Kidney tubule cell (primary cell): Measurements from ENCODE around the gene UBE2K.
A peak's percentile ranks its signal among the peaks of the same experiment; 100 is the strongest.
"Not testable (repeated sequence)": the region's sequence is repeated elsewhere in the genome, so short reads cannot be mapped to it uniquely, and the experiment has no call there.

ENCODE experiments used
- DNase-seq: peaks from one replicate; pipeline ENCODE4 v3.0.0-alpha.2; 2018; ENCODE audit warnings: low spot score

UBE2K gene, protein sequence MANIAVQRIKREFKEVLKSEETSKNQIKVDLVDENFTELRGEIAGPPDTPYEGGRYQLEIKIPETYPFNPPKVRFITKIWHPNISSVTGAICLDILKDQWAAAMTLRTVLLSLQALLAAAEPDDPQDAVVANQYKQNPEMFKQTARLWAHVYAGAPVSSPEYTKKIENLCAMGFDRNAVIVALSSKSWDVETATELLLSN

GRCh38 chr4:39697740-39698423, at the start of gene UBE2K:
Gene UBE2K (plus strand): TSS chr4:39698136. CDS start chr4:39698328, 192 bp downstream.
- DNase-seq: peak; percentile 94

DNA sequence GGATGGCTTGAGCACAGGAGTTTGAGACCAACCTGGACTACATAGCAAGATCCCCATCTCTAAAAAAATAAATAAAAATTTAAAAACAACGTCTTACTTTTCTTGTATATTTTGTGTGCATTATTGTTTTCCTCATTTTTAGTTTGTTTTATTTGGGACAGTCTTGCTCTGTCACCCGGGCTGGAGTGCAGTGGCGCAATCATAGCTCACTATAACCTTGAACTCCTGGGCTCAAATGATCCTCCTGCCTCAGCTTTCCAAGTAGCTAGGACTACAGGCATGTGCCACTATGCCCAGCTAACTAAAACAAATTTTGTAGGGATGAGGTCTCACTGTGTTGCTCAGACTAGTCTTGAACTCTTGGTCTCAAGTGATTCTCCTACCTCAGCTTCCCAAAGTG, 49.7 kb upstream of the UBE2K start:
- DNase-seq: no peak

DNA sequence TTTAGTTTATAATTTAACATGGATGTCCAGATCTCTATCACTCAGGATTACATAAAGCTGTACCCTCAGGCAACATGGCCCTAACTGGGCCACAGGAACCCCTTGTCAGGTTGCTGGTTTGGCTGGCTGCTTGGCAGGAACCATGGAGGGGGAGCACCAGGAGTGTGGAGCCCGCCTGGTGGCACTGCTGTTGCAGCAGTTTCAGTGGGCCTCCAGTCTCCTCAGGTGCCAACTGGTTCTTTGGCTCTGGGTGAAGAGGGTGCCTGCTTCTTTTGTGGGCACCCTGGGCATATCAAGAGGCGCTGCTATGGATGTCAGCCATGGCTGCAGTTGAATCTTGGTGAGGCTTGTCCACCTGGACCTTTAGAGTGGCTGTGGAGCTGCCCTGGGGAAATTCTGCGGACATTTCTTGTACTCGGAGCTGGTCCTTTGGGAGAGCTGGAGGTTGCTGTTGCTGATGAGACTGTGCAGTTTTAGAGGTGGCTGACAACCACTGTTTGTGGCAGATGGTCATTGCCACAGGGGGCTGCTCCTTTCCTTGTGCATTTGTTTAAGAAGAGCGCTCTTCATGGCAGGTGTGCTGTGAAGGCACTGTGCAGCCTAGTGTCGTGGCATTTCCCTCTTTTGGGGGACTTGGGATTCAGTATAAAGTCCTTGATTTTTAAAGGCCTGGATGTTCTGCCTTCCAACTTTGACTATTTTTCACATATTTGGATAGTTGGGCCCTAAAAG, 48.9 kb upstream of the UBE2K start:
- DNase-seq: no peak

DNA sequence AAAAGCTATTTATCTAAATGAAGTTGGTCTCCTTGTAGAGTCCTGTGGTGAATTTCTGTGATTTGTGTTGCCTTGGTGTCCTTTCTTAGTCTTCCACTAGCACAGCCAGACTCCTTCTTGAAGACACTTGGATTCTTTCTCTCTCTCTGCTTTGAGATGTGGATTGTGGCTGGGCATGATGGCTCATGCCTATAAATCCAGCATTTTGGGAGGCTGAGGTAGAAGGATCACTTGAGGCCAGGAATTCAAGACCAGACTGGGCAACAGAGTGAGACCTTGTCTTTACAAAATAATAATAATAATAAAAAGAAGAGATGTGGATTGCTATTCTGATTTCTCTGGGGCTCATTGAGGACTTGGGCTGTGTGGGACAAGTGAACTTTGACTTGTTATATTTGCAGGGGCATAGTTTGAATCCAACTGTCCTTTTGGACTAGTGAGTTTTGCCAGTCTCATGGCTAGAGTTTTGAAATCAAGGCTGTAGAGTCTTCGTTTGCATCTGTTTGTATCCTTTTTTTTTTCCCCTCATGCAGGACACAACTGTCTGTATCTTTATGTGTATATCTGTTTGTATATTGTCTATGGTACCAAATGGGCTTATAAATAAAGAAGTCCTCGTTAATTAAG, 48.2 kb upstream of the UBE2K start:
- DNase-seq: no peak

- DNase-seq: not testable (repeated sequence)
Observed at GRCh38 chr4:39651586-39651985, 46.4 kb upstream of the UBE2K start.

- DNase-seq: no peak
Observed at GRCh38 chr4:39655211-39655610, 42.7 kb upstream of the UBE2K start.

- DNase-seq: no peak
Observed at GRCh38 chr4:39655876-39656275, 42.1 kb upstream of the UBE2K start.

- DNase-seq: not testable (repeated sequence)
Observed at GRCh38 chr4:39656638-39657037, 41.3 kb upstream of the UBE2K start.

DNA sequence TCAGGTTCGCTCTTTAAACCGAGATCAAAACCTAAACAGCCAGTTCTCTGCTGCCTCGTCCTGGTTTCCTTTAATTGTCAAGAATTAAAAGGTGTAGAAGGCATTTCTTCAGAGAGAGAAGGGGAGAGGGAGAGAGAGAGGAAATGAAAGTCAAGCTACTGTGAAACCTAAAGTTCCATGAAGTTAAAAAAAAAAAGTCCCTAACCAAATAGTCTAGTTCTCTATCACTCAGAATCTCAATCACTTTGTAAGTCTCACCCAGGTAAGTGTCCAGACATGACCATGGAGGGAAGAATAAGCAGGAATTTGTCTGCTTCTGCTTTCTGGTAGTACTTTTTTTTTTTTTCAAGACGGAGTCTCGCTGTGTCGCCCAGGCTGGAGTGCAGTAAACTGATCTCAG, 40.5 kb upstream of the UBE2K start:
- no peak for DNase-seq

DNA sequence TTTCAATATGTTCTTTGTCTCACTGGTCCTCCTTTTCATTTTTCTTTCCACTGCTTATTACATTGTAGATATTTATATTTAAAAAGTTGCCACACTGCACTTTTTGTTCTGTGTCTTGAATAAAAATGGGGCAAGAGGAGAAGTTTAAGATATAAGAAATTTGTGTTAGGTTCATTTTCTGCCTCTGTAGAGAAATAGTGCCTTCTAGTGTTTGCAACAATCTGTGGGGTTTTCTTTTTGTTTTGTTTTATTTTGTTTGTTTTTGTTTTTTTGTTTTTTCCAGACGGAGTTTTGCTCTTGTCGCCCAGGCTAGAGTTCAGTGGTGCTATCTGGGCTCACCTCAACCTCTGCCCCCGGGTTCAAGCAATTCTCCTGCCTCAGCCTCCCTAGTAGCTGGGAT, 39.2 kb upstream of the UBE2K start:
- DNase-seq: no peak

GRCh38 chr4:39660045-39660444, 37.9 kb upstream of the UBE2K start:
- DNase-seq: no peak

GRCh38 chr4:39660757-39661156, 37.2 kb upstream of the UBE2K start:
- no peak for DNase-seq

DNA sequence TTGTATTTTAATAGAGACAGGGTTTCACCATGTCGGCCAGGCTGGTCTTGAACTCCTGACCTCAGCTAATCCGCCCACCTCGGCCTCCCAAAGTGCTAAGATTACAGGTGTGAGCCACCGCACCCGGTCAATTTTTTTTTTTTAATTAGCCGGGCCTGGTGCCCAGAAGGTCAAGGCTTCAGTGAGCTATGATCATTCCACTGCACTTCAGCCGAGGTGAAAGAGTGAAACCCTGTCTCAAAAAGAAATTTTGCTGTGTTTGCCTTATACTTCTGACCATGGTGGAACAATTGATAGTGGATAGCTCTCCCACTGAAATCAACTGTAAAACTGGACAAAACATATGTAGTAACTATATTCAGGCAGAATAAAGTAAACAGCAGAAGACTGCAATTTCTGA, 35.3 kb upstream of the UBE2K start:
- no peak for DNase-seq

- DNase-seq: peak; percentile 26
Observed at GRCh38 chr4:39664828-39665731, 32.9 kb upstream of the UBE2K start.

DNA sequence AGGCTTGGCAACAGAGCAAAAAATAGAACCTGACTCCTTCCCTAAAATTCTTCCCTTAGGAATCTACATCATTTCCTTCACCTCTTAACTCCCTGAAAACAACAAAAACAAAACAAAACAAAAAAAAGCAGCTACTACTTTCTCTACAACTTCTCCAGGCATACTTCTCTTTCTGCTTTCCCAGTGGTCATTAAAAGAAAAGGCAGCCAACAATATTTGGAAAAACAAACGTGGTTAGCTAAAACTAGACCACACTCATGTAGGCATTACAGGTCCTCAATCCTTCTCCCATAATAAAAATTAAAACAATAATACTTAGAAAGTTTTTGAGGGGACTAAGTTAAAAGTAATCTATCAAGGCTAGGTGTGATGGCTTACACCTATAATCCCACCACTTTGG, 30.2 kb upstream of the UBE2K start:
- no peak for DNase-seq

- no peak for DNase-seq
Observed at GRCh38 chr4:39668887-39669286, 29.0 kb upstream of the UBE2K start.

- DNase-seq: not testable (repeated sequence)
Observed at GRCh38 chr4:39670296-39670695, 27.6 kb upstream of the UBE2K start.

DNA sequence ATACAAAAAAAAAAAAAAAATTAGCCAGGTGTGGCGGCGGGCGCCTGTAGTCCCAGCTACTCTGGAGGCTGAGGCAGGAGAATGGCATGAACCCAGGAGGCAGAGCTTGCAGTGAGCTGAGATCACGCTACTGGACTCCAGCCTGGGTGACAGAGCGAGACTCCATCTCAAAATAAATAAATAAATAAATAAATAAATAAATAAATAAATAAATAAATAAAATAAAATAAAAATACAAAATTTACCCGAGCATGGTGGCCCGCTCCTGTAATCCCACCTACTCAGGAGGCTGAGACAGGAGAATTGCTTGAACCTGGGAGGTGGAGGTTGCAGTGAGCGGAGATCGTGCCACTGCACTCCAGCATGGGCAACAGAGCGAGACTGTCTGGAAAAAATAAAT, 22.3 kb upstream of the UBE2K start:
- DNase-seq: not testable (repeated sequence)

DNA sequence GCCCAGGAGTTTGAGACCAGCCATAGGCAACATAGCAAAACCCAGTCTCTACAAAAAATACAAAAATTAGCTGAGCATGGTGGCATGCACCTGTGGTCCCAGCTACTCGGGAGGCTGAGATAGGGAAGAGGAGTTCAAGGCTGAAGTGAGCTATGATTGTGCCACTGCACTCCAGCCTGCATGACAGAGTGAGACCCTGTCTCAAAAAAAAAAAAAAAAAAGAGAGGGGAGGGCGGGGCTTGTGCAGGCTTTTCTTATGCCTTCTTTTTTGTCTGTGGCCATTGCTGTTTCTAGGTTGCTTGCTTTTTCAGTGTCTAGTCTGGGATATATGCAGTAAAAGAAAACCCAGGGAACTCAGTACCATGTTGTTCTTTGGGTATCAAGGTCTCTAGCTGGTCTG, 16.9 kb upstream of the UBE2K start:
- not testable (repeated sequence) for DNase-seq

DNA sequence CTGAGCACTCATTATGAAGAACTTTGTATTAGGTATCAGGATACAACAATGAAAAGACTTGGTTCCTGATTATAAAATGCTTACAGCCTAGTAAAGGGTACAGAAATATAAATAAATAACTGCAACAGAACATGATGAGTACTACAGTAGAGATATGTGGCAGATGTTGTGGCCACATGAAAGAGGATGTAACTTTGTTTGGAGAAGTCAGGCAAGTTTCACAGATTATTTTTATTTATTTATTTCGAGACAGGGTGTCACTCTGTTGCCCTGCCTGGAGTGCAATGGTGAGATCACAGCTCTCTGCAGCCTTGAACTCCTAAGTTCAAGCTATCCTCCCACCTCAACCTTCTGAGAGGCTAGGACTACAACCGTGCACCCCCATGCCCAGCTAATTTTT, 15.8 kb upstream of the UBE2K start:
- no peak for DNase-seq

DNA sequence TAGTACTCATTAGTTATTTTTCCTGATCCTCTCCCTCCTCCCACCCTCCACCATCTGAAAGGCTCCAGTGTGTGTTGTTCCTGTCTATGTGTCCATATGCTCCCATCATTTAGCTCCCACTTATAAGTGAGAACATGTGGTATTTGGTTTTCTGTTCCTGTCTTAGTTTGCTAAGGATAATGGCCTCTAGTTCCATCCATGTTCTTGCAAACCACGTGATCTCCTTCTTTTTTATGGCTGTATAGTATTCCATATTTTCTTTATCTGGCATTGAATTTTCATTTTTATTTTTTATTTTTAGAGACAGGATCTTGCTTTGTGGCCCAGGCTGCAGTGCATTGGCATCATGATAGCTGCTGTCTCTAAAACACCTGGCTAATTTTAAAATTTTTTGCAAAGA, 11.9 kb upstream of the UBE2K start:
- DNase-seq: no peak

DNA sequence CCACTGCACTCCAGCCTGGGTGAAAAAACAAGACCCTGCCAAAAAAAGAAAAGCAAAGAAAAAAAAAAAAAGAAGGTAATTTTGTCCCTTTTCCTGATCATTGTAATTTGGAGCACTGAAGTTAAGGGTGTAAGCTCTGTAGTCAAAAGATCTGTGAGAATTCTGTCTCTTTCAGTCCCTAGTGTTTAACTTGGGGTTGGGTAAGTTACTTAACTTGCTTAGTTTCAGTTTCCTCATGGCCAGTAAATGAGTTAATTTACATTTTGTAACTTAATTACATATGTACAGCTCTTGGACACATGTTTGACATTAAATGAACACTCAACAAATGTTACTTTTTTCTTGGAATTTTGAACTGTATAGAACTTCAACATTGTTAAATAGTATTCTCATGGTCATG, 10.9 kb upstream of the UBE2K start:
- no peak for DNase-seq
